ENCODE measurements around the gene CAV3. TPM values are rescaled to one million over a fixed set of nuclear protein-coding genes. Genes with fewer than 3 reads are reported as not detected.

The CAV3 gene
- total RNA-seq, 1 experiment from 2014 or later: not detected

GRCh38 chr3:8776406-8776805 is 42.8 kb downstream of the CAV3 start:
- Histone ChIP-seq H3K27me3 (ENCODE audit: low read length) (no peaks in the 10 kb centered on the region), H3K9me3 (ENCODE audit: low read length) (no peaks in the 10 kb centered on the region), H3K4me1 (ENCODE audit: low read length) (peaks cover 15% of the 10 kb centered on the region), H3K79me2 (ENCODE audit: low read length) (no peaks in the 10 kb centered on the region), H3K36me3 (ENCODE audit: insufficient read depth, low read length) (0 out of 2 replicates have a peak, but pooled peaks cover 7% of the 10 kb centered on the region), H3K9ac (ENCODE audit: low read length) (no peak overlapping the region), H3K4me3 (ENCODE audit: low read length) (no peak overlapping the region), H3K9me2 (replicated peaks; ENCODE audit: insufficient read depth, low read length) (no peaks in the 10 kb centered on the region), H3K4me2 (ENCODE audit: low read depth, low read length, poor library complexity, severe bottlenecking) (no peak overlapping the region), H4K20me1 (ENCODE audit: insufficient read depth, low read depth, low read length) (peaks cover 29% of the 10 kb centered on the region), H3K27ac (ENCODE audit: low read length) (no peak overlapping the region), H2AFZ (ENCODE audit: low read length) (no peak overlapping the region)
- DNase-seq: no peak

GRCh38 chr3:8777201-8777977 is 43.8 kb downstream of the CAV3 start:
- no peak overlapping the region for H2AFZ ChIP-seq (ENCODE audit: low read length)
- H3K9ac ChIP-seq (ENCODE audit: low read length): no peak overlapping the region
- no peaks in the 10 kb centered on the region for H3K9me2 ChIP-seq (replicated peaks; ENCODE audit: insufficient read depth, low read length)
- no peaks in the 10 kb centered on the region for H3K27me3 ChIP-seq (ENCODE audit: low read length)
- 0 out of 2 replicates have a peak, but pooled peaks cover 7% of the 10 kb centered on the region for H3K36me3 ChIP-seq (ENCODE audit: insufficient read depth, low read length)
- H3K79me2 ChIP-seq (ENCODE audit: low read length): no peaks in the 10 kb centered on the region
- no peak overlapping the region for H3K27ac ChIP-seq (ENCODE audit: low read length)
- H3K4me1 ChIP-seq (ENCODE audit: low read length): peaks cover 15% of the 10 kb centered on the region
- peaks cover 29% of the 10 kb centered on the region for H4K20me1 ChIP-seq (ENCODE audit: insufficient read depth, low read depth, low read length)
- H3K4me3 ChIP-seq (ENCODE audit: low read length): no peak overlapping the region
- H3K4me2 ChIP-seq (ENCODE audit: low read depth, low read length, poor library complexity, severe bottlenecking): no peak overlapping the region
- no peaks in the 10 kb centered on the region for H3K9me3 ChIP-seq (ENCODE audit: low read length)
- DNase-seq: peak; percentile 67

GRCh38 chr3:8777978-8778267 is 44.3 kb downstream of the CAV3 start:
- Histone ChIP-seq H4K20me1 (ENCODE audit: insufficient read depth, low read depth, low read length) (peaks cover 30% of the 10 kb centered on the region), H3K4me1 (ENCODE audit: low read length) (peaks cover 20% of the 10 kb centered on the region), H3K4me3 (ENCODE audit: low read length) (no peak overlapping the region), H3K9me2 (replicated peaks; ENCODE audit: insufficient read depth, low read length) (no peaks in the 10 kb centered on the region), H3K79me2 (ENCODE audit: low read length) (no peaks in the 10 kb centered on the region), H3K9ac (ENCODE audit: low read length) (no peak overlapping the region), H3K36me3 (ENCODE audit: insufficient read depth, low read length) (0 out of 2 replicates have a peak, but pooled peaks cover 7% of the 10 kb centered on the region), H3K9me3 (ENCODE audit: low read length) (no peaks in the 10 kb centered on the region), H3K4me2 (ENCODE audit: low read depth, low read length, poor library complexity, severe bottlenecking) (no peak overlapping the region), H2AFZ (ENCODE audit: low read length) (no peak overlapping the region), H3K27me3 (ENCODE audit: low read length) (no peaks in the 10 kb centered on the region), H3K27ac (ENCODE audit: low read length) (no peak overlapping the region)
- no peak for DNase-seq

GRCh38 chr3:8778475-8778874 is 44.9 kb downstream of the CAV3 start:
- Histone ChIP-seq H3K4me2 (ENCODE audit: low read depth, low read length, poor library complexity, severe bottlenecking) (no peak overlapping the region), H4K20me1 (ENCODE audit: insufficient read depth, low read depth, low read length) (peaks cover 34% of the 10 kb centered on the region), H3K27ac (ENCODE audit: low read length) (no peak overlapping the region), H3K9me2 (replicated peaks; ENCODE audit: insufficient read depth, low read length) (no peaks in the 10 kb centered on the region), H3K9ac (ENCODE audit: low read length) (no peak overlapping the region), H3K27me3 (ENCODE audit: low read length) (no peaks in the 10 kb centered on the region), H3K9me3 (ENCODE audit: low read length) (no peaks in the 10 kb centered on the region), H3K4me3 (ENCODE audit: low read length) (no peak overlapping the region), H3K79me2 (ENCODE audit: low read length) (no peaks in the 10 kb centered on the region), H3K4me1 (ENCODE audit: low read length) (peaks cover 21% of the 10 kb centered on the region), H3K36me3 (ENCODE audit: insufficient read depth, low read length) (0 out of 2 replicates have a peak, but pooled peaks cover 7% of the 10 kb centered on the region), H2AFZ (ENCODE audit: low read length) (no peak overlapping the region)
- DNase-seq: no peak

GRCh38 chr3:8780279-8780678 is 46.7 kb downstream of the CAV3 start:
- H2AFZ ChIP-seq (ENCODE audit: low read length): no peak overlapping the region
- no peak overlapping the region for H3K27ac ChIP-seq (ENCODE audit: low read length)
- H3K4me1 ChIP-seq (ENCODE audit: low read length): peaks cover 21% of the 10 kb centered on the region
- no peaks in the 10 kb centered on the region for H3K9me2 ChIP-seq (replicated peaks; ENCODE audit: insufficient read depth, low read length)
- H3K4me3 ChIP-seq (ENCODE audit: low read length): no peak overlapping the region
- no peaks in the 10 kb centered on the region for H3K79me2 ChIP-seq (ENCODE audit: low read length)
- DNase-seq: no peak
- H3K4me2 ChIP-seq (ENCODE audit: low read depth, low read length, poor library complexity, severe bottlenecking): no peak overlapping the region
- H3K9ac ChIP-seq (ENCODE audit: low read length): no peak overlapping the region
- H3K9me3 ChIP-seq (ENCODE audit: low read length): no peaks in the 10 kb centered on the region
- H3K36me3 ChIP-seq (ENCODE audit: insufficient read depth, low read length): no peaks in the 10 kb centered on the region
- no peaks in the 10 kb centered on the region for H3K27me3 ChIP-seq (ENCODE audit: low read length)
- peaks cover 34% of the 10 kb centered on the region for H4K20me1 ChIP-seq (ENCODE audit: insufficient read depth, low read depth, low read length)

GRCh38 chr3:8784676-8785435 is 51.3 kb downstream of the CAV3 start:
- Histone ChIP-seq H3K27me3 (ENCODE audit: low read length) (no peaks in the 10 kb centered on the region), H3K4me3 (ENCODE audit: low read length) (no peak overlapping the region), H3K4me2 (ENCODE audit: low read depth, low read length, poor library complexity, severe bottlenecking) (no peak overlapping the region), H3K9me3 (ENCODE audit: low read length) (no peaks in the 10 kb centered on the region), H4K20me1 (ENCODE audit: insufficient read depth, low read depth, low read length) (peaks cover 14% of the 10 kb centered on the region), H3K9me2 (replicated peaks; ENCODE audit: insufficient read depth, low read length) (no peaks in the 10 kb centered on the region; the same call in 1 of the 2 replicates), H3K27ac (ENCODE audit: low read length) (no peak overlapping the region), H3K36me3 (ENCODE audit: insufficient read depth, low read length) (no peaks in the 10 kb centered on the region), H3K79me2 (ENCODE audit: low read length) (no peaks in the 10 kb centered on the region), H3K9ac (ENCODE audit: low read length) (no peak overlapping the region), H2AFZ (ENCODE audit: low read length) (no peak overlapping the region), H3K4me1 (ENCODE audit: low read length) (peaks cover 6% of the 10 kb centered on the region; the same call in 1 of the 2 replicates)
- no peak for DNase-seq

- no peaks in the 10 kb centered on the region; the same call in 1 of the 2 replicates for H3K9me2 ChIP-seq (replicated peaks; ENCODE audit: insufficient read depth, low read length)
- no peak overlapping the region for H3K4me2 ChIP-seq (ENCODE audit: low read depth, low read length, poor library complexity, severe bottlenecking)
- H3K79me2 ChIP-seq (ENCODE audit: low read length): no peaks in the 10 kb centered on the region
- H4K20me1 ChIP-seq (ENCODE audit: insufficient read depth, low read depth, low read length): no peaks in the 10 kb centered on the region
- no peaks in the 10 kb centered on the region for H3K27me3 ChIP-seq (ENCODE audit: low read length)
- no peak for DNase-seq
- no peak overlapping the region for H3K4me3 ChIP-seq (ENCODE audit: low read length)
- H3K36me3 ChIP-seq (ENCODE audit: insufficient read depth, low read length): no peaks in the 10 kb centered on the region; the same call in 1 of the 2 replicates
- H3K27ac ChIP-seq (ENCODE audit: low read length): no peak overlapping the region
- H3K4me1 ChIP-seq (ENCODE audit: low read length): no peaks in the 10 kb centered on the region
- H3K9me3 ChIP-seq (ENCODE audit: low read length): no peaks in the 10 kb centered on the region
- no peak overlapping the region for H2AFZ ChIP-seq (ENCODE audit: low read length)
- H3K9ac ChIP-seq (ENCODE audit: low read length): no peak overlapping the region
Measured at GRCh38 chr3:8790529-8790928, 56.9 kb downstream of the CAV3 start.

- Histone ChIP-seq H3K36me3 (ENCODE audit: insufficient read depth, low read length) (no peaks in the 10 kb centered on the region; the same call in 1 of the 2 replicates), H2AFZ (ENCODE audit: low read length) (no peak overlapping the region), H3K27me3 (ENCODE audit: low read length) (no peaks in the 10 kb centered on the region), H3K4me2 (ENCODE audit: low read depth, low read length, poor library complexity, severe bottlenecking) (no peak overlapping the region), H3K4me1 (ENCODE audit: low read length) (no peaks in the 10 kb centered on the region), H3K27ac (ENCODE audit: low read length) (no peak overlapping the region), H3K9me2 (replicated peaks; ENCODE audit: insufficient read depth, low read length) (no peaks in the 10 kb centered on the region), H3K9ac (ENCODE audit: low read length) (no peak overlapping the region), H3K9me3 (ENCODE audit: low read length) (no peaks in the 10 kb centered on the region), H4K20me1 (ENCODE audit: insufficient read depth, low read depth, low read length) (no peaks in the 10 kb centered on the region), H3K79me2 (ENCODE audit: low read length) (no peaks in the 10 kb centered on the region), H3K4me3 (ENCODE audit: low read length) (no peak overlapping the region)
- no peak for DNase-seq
Measured at GRCh38 chr3:8793242-8793641, 59.6 kb downstream of the CAV3 start.
